ENCODE results near the gene SNX3. TPM values are rescaled to one million over a fixed set of nuclear protein-coding genes. Genes with fewer than 3 reads are reported as not detected.

Gene SNX3
- total RNA-seq, 1 donor: 161 TPM

DNA sequence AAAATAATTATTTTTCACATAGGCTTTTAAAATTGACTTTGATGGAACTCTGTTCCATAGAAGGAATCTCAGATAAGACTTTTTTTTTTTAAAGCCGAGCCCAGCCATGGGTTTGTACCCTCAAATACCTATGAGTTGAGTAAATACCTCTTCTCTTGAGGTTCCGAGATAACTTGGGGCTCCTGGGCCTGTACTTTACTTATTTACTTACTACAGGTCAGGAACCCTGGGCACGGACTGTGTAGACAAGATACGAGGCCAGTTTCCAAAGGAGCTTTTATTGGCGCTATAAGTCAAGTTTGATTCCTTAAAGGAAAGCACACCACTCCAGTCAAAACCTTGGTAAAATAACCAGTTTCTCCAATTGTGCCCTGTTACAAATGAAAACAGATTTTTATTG is 41.5 kb upstream of the SNX3 start:
- TF ChIP-seq, protein P1, sequence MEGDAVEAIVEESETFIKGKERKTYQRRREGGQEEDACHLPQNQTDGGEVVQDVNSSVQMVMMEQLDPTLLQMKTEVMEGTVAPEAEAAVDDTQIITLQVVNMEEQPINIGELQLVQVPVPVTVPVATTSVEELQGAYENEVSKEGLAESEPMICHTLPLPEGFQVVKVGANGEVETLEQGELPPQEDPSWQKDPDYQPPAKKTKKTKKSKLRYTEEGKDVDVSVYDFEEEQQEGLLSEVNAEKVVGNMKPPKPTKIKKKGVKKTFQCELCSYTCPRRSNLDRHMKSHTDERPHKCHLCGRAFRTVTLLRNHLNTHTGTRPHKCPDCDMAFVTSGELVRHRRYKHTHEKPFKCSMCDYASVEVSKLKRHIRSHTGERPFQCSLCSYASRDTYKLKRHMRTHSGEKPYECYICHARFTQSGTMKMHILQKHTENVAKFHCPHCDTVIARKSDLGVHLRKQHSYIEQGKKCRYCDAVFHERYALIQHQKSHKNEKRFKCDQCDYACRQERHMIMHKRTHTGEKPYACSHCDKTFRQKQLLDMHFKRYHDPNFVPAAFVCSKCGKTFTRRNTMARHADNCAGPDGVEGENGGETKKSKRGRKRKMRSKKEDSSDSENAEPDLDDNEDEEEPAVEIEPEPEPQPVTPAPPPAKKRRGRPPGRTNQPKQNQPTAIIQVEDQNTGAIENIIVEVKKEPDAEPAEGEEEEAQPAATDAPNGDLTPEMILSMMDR (IDR thresholded peaks at IDR 0.05; ENCODE audit: extremely low read depth, low read depth, low read length): no peak
- Histone ChIP-seq H3K4me2 (ENCODE audit: insufficient read depth, low read length) (no peak overlapping the region), H3K9me3 (ENCODE audit: low read depth, low read length) (no peaks in the 10 kb centered on the region), H4K20me1 (ENCODE audit: insufficient read depth, low read length) (no peaks in the 10 kb centered on the region), H3K27ac (ENCODE audit: low read depth, low read length) (no peak overlapping the region), H3K4me1 (ENCODE audit: insufficient read depth, low read length) (no peaks in the 10 kb centered on the region), H2AFZ (ENCODE audit: low read length) (no peak overlapping the region), H3K79me2 (ENCODE audit: insufficient read depth, low read length) (no peaks in the 10 kb centered on the region), H3K36me3 (ENCODE audit: insufficient read depth, low read length) (no peaks in the 10 kb centered on the region), H3K27me3 (ENCODE audit: insufficient read depth, low read length) (no peaks in the 10 kb centered on the region), H3K4me3 (ENCODE audit: insufficient read depth, low read length) (no peak overlapping the region)
- no peak for DNase-seq (ENCODE audit: insufficient read length, low spot score, missing footprints)

DNA sequence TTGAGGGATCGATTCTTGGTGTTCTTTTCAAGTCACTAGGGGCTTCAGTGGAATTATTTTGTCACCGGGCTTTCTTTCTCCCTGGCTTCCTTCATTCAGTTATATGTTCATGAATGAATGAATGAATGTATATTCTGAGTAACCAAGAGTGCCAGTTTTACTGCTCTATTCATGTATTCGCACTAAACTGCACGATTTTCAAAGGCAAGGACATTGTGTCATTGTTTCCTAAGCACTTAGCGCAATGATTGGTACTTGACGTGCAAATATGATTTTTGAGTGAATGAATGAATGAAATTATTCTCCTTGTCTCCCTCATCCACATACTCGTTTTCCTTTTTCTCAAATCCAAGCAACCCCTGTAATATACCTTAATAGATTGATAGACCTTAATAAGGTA is 34.8 kb upstream of the SNX3 start:
- Histone ChIP-seq H3K4me1 (ENCODE audit: insufficient read depth, low read length) (peaks cover 6% of the 10 kb centered on the region), H3K27me3 (ENCODE audit: insufficient read depth, low read length) (no peaks in the 10 kb centered on the region), H2AFZ (ENCODE audit: low read length) (peak overlapping the region; percentile 99), H4K20me1 (ENCODE audit: insufficient read depth, low read length) (no peaks in the 10 kb centered on the region), H3K4me3 (ENCODE audit: insufficient read depth, low read length) (peak overlapping the region; percentile 88), H3K4me2 (ENCODE audit: insufficient read depth, low read length) (peak overlapping the region; percentile 89), H3K79me2 (ENCODE audit: insufficient read depth, low read length) (peaks cover 7% of the 10 kb centered on the region), H3K36me3 (ENCODE audit: insufficient read depth, low read length) (no peaks in the 10 kb centered on the region), H3K27ac (ENCODE audit: low read depth, low read length) (peak overlapping the region; percentile 84), H3K9me3 (ENCODE audit: low read depth, low read length) (no peaks in the 10 kb centered on the region)
- TF ChIP-seq, protein P1 (IDR thresholded peaks at IDR 0.05; ENCODE audit: extremely low read depth, low read depth, low read length): no peak
- DNase-seq (ENCODE audit: insufficient read length, low spot score, missing footprints): no peak

DNA sequence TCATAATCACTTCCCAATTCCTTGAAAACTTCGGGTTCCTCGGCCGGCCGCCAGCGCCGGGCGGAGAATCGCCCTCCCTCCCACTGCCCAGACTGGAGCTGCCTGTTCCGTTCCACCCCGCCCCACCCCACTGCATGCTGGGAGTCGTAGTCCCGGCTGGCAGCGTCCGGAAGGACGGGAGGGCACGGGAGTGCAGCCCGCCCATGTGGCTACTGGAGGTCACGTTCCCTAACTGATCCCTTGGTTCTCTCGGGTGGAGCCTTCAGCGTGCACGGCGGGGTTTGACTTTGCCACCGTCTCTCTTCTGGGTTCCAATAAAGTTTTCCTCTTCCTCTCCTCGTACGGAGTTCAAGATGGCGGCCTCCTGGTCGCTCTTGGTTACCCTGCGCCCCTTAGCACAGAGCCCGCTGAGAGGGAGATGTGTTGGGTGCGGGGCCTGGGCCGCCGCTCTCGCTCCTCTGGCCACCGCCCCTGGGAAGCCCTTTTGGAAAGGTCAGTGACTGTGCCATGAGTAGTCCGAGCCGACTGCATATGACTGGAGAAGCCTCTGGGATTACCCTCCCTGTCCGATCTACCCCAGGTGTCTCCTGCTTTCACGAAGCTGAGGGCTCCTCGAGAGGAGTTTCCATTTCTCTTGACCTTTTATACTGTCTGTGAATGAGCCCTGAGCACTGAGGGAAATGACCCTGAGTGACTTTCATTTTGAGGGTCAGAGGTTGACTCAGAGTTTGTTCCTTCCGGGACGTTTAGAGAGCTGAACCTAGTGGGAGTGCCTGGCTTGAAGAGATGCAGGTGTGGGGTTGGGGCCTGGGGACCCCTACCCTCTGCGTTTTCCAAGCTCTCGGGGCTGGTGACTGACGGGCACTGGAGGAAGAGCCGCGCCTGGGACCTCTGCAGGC is 34.1 kb upstream of the SNX3 start, which contains the start of gene AFG1L:
Gene AFG1L, plus strand, starts transcription at position 328 of the 899 bp plus-strand sequence. Its CDS starts 26 bp downstream, at position 354.
- peak; percentile 98 for DNase-seq (ENCODE audit: insufficient read length, low spot score, missing footprints)
- Histone ChIP-seq H3K9me3 (ENCODE audit: low read depth, low read length) (no peaks in the 10 kb centered on the region), H3K27ac (ENCODE audit: low read depth, low read length) (peak within 1 kb of the TSS; percentile 84), H3K36me3 (ENCODE audit: insufficient read depth, low read length) (no peaks in the 10 kb centered on the region), H3K79me2 (ENCODE audit: insufficient read depth, low read length) (peaks cover 7% of the 10 kb centered on the region), H3K4me1 (ENCODE audit: insufficient read depth, low read length) (peaks cover 6% of the 10 kb centered on the region), H4K20me1 (ENCODE audit: insufficient read depth, low read length) (no peaks in the 10 kb centered on the region), H3K4me2 (ENCODE audit: insufficient read depth, low read length) (peak within 1 kb of the TSS; percentile 89), H3K27me3 (ENCODE audit: insufficient read depth, low read length) (no peaks in the 10 kb centered on the region), H2AFZ (ENCODE audit: low read length) (peak within 1 kb of the TSS; percentile 99), H3K4me3 (ENCODE audit: insufficient read depth, low read length) (peak within 1 kb of the TSS; percentile 88)
- TF ChIP-seq, protein P1 (IDR thresholded peaks at IDR 0.05; ENCODE audit: extremely low read depth, low read depth, low read length): no peak

DNA sequence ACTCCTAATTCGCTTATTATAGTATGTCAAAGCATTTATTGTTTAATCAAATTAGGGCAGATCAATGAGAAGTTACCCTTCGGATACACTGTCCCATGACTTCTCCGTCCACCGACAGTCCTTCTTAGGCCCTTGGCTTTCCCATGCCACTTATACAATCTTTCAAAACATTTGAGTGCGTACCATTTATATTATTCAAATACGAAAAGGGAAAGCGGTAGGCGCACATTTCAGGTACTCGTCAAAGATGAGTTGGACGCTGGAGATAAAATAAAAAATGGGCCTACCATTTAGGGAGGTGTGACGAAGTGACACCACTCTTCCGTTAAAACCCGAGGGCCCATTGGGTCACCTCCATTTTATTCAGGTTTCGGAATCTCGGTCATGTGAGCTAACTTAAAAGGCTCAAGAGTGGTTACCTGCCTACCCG is 33.5 kb upstream of the SNX3 start:
- no peaks in the 10 kb centered on the region for H3K9me3 ChIP-seq (ENCODE audit: low read depth, low read length)
- no peaks in the 10 kb centered on the region for H4K20me1 ChIP-seq (ENCODE audit: insufficient read depth, low read length)
- H2AFZ ChIP-seq (ENCODE audit: low read length): peak overlapping the region; percentile 99
- DNase-seq (ENCODE audit: insufficient read length, low spot score, missing footprints): no peak
- peak overlapping the region; percentile 84 for H3K27ac ChIP-seq (ENCODE audit: low read depth, low read length)
- peak overlapping the region; percentile 89 for H3K4me2 ChIP-seq (ENCODE audit: insufficient read depth, low read length)
- H3K79me2 ChIP-seq (ENCODE audit: insufficient read depth, low read length): peaks cover 7% of the 10 kb centered on the region
- TF ChIP-seq, protein P1 (IDR thresholded peaks at IDR 0.05; ENCODE audit: extremely low read depth, low read depth, low read length): no peak
- peak overlapping the region; percentile 88 for H3K4me3 ChIP-seq (ENCODE audit: insufficient read depth, low read length)
- peaks cover 6% of the 10 kb centered on the region for H3K4me1 ChIP-seq (ENCODE audit: insufficient read depth, low read length)
- H3K27me3 ChIP-seq (ENCODE audit: insufficient read depth, low read length): no peaks in the 10 kb centered on the region
- no peaks in the 10 kb centered on the region for H3K36me3 ChIP-seq (ENCODE audit: insufficient read depth, low read length)
